ENCODE results near the gene PSMA3.

The PSMA3 gene

DNA sequence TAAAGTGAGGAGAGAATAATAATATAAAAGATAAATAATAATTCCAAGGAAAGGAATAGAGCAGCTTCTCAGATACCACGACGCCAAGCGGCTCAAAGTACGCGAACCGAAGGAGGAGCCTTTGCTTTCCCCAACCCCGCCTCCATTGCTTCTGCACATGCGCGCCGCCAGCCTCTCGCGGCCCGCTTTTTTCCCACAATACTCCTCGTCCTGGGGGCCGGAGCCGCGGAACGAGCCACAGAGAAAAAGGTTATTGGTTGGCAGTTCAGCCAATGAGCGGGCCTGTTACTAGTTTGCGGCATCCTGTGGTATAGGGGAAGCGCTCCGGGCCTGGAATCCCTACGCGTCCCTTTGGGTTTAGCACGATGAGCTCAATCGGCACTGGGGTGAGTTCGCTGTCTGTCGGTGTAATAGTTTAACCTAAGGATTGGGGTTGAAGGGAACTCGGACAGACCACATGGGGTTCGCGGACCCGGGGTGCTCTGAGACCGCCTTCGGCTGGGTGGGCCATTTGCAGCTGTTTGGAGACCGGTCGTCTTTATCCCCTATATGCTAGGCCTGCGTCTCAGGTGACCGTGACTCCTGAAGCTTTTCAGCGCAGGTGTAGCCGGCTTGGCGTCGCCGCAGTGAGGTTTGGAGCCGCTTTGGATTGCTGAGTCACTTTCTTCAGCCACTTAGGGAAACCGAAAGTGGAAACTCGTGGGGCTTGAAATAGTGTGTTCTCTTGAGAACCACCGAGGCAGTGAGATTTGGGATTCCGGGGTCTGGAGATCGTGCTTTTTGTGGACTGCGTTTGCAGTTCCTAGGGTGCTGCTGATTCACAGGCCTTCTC is at the start of gene PSMA3:
Gene PSMA3 (plus strand): TSS at position 288 of the 832 bp plus-strand sequence. CDS start 78 bp downstream, at position 366.
- DNase-seq (ENCODE audit: low spot score in 2 of 2) (peak; percentile 87 to 97), ATAC-seq (peak; percentile 98)
- Mint-ChIP-seq H3K36me3 (peaks cover 57% of the 10 kb centered on the region), H3K4me3 (peak within 1 kb of the TSS; percentile 96), H3K27ac (peak within 1 kb of the TSS; percentile 100), H3K4me1 (peaks cover 40% of the 10 kb centered on the region), H3K9me3 (no peaks in the 10 kb centered on the region)

DNA sequence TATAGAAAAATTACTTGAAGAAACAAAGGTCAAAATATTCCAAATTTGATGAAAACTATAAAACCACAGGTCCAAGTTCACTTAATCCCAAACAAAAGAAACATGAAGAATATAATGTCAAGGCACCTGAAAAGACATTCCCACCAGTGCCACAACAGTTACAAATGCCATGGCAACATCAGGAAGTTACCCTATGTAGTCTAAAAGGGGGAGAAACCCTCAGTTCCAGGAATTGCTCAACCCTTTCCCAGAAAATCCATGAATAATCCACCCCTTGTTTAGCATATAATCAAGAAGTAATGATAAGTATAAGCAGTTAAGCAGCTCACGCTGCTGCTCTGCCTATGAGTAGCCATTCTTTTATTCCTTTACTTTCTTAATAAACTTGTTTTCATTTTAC is 48.4 kb upstream of the PSMA3 start:
- Mint-ChIP-seq H3K4me1 (peaks cover 25% of the 10 kb centered on the region), H3K36me3 (peaks cover 2% of the 10 kb centered on the region), H3K9me3 (no peaks in the 10 kb centered on the region), H3K27ac (no peak overlapping the region), H3K4me3 (no peak overlapping the region)
- no peak for DNase-seq (ENCODE audit: low spot score in 2 of 2)
- no peak for ATAC-seq

DNA sequence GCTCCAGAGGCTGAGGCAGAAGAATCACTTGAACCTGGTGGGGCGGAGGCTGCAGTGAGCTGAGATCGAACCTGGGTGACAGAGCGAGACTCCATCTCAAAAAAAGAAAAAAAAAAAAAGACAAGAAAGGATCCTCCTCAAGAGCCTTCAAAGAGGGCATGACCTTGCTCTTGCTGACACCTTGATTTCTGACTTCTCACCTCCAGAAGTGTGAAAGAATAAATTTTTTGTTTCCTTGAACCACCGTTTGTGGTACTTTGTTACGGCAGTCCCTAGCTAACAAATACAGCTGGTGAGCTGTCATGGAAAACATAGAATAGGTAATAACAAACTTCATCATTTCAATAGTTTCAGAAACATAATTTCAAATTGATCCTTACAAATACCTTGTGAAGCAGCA is 46.6 kb upstream of the PSMA3 start:
- Mint-ChIP-seq H3K4me1 (peaks cover 30% of the 10 kb centered on the region), H3K9me3 (no peaks in the 10 kb centered on the region), H3K4me3 (peak overlapping the region; percentile 92), H3K27ac (no peak overlapping the region), H3K36me3 (peaks cover 19% of the 10 kb centered on the region)
- ATAC-seq (no peak), DNase-seq (ENCODE audit: low spot score in 2 of 2) (no peak)

DNA sequence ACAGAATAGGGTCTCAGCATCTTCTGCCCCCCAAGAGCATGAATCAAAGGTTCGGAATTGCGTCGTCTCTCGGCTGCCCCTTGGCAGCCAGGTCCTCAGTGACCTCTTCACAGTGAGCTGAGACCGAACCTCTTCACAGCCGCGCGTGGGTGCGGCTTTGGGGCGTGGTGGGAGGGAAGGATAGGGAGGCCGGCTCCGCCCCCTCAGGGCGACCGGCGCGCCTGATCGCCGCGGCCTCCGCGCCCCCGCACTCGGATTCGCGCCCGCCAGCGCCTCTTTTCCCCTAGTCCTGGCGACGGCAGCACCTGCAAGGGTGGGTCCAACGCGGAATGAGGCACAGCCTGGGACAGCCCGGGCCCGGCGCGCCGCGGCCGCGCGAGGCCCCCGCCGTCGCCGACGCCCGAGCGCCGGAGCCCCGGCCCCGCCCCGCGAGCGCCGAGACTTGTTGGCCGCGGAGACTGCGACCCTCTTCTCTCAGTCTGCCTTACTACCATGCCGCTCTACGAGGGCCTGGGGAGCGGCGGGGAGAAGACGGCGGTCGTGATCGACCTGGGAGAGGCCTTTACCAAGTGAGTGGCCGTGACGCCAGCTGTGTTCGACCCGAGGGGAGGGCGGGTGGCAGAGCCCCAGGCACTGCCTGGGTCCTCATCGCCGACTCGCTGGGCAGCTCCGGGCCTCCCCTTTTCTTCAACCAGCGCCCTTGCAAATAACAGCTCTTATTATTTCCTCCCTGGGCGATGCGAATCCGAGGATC is 44.7 kb upstream of the PSMA3 start, which contains the start of gene ACTR10:
Gene ACTR10 (plus strand): TSS at position 424 of the 754 bp plus-strand sequence. CDS start 69 bp downstream, at position 493.
- ATAC-seq (peak; percentile 95), DNase-seq (ENCODE audit: low spot score in 2 of 2) (peak; percentile 93 to 96)
- Mint-ChIP-seq H3K4me1 (peaks cover 30% of the 10 kb centered on the region), H3K36me3 (peaks cover 38% of the 10 kb centered on the region), H3K27ac (peak within 1 kb of the TSS; percentile 95), H3K4me3 (peak within 1 kb of the TSS; percentile 92), H3K9me3 (no peaks in the 10 kb centered on the region)

DNA sequence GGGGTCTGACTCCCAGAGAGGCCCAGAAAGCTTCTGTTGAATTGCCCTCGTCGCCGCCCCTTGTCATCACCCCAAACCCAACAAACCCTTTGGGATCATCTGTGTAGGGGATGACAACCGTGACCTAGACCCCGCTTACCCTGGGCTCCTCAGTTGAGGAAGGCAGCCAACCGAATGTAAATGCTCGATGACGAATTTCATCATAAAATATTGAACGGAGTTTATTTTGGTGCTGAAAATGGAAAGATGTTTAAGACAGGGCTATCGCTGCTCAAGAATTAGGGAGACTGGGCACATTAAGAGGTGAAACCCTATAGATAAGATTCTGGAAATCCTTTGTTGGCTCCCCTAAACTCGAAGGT is 44.2 kb upstream of the PSMA3 start:
- H3K4me1 Mint-ChIP-seq: peaks cover 30% of the 10 kb centered on the region
- H3K9me3 Mint-ChIP-seq: no peaks in the 10 kb centered on the region
- H3K36me3 Mint-ChIP-seq: peaks cover 43% of the 10 kb centered on the region
- no peak for DNase-seq (ENCODE audit: low spot score in 2 of 2)
- H3K4me3 Mint-ChIP-seq: peak overlapping the region; percentile 92
- H3K27ac Mint-ChIP-seq: peak overlapping the region; percentile 95
- ATAC-seq: peak; percentile 36

DNA sequence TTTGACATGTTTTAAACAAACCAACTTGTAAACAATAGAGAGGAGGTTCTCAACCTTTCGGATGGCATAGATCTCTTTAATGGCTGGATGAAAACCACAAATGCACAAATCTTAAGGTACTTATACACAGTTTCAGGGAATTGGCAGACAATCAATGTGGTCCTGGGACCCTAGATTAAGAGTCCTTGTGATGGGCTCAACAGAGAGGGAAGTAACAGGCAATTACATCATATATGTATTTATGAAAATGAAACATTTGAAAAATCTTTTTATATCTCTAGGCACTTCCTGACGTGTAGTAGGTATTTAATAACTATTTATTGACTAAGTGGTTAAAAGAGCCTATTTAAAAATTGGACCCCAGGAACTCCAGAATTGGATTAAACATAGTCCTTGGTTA is 43.8 kb upstream of the PSMA3 start:
- peak overlapping the region; percentile 95 for H3K27ac Mint-ChIP-seq
- H3K4me3 Mint-ChIP-seq: peak overlapping the region; percentile 92
- DNase-seq (ENCODE audit: low spot score in 2 of 2) (no peak), ATAC-seq (no peak)
- H3K9me3 Mint-ChIP-seq: no peaks in the 10 kb centered on the region
- H3K4me1 Mint-ChIP-seq: peaks cover 30% of the 10 kb centered on the region
- H3K36me3 Mint-ChIP-seq: peaks cover 47% of the 10 kb centered on the region

DNA sequence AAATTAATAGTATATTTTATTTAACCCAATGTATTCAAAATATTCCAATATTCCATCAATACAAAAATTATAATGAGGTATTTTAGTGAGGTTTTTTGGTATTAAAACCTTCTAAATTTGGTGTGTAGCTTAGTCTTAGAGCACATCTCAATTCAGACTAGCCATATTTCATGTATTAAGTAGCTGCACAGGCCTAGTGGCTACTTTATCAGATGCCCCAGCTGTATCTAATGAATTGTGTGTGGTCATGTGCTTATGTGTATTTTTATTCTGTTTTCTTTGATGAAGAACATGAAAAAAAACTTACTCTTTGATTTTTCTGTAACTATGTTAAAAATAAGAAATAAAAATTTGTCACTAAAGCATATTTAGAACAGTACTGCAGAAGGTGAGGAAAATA is 31.5 kb upstream of the PSMA3 start:
- DNase-seq (ENCODE audit: low spot score in 2 of 2) (no peak), ATAC-seq (no peak)
- Mint-ChIP-seq H3K36me3 (peaks cover 97% of the 10 kb centered on the region), H3K4me1 (peaks cover 7% of the 10 kb centered on the region), H3K9me3 (no peaks in the 10 kb centered on the region), H3K27ac (no peak overlapping the region), H3K4me3 (no peak overlapping the region)

DNA sequence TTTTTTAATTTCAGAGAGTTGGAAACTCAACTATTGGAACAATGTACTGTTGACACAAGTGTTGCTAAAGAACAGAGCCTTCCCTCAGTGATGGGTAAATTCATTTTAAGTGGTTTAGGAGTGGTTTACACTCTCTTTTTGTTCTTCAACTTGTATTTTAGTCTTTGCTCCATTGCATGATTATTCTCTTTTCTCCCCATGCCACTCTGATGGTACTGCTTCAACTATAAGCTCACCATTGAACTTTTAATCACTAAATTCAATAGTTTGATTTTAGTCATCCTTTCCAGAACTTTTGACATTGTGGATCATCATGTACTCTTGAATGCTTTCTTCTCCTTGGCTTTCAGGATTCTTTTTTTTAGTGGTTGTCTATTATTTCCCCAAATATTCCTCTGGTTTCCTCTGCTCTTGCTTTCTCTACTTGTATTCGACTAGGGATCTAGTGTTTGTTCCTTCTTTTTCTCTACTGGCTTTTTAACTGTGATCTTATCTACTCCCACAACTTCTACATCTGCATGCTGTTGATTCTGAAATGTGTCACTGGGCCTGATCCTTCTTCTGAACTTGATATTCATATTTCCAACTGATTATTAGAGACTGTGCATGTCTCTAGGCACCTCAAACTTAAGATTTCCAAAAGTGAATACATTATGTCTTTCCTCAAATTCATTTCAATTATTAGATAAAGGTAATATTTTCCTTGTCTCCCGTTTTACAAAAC is 29.3 kb upstream of the PSMA3 start:
- Mint-ChIP-seq H3K36me3 (peaks cover 90% of the 10 kb centered on the region), H3K27ac (no peak overlapping the region), H3K9me3 (no peaks in the 10 kb centered on the region), H3K4me3 (no peak overlapping the region), H3K4me1 (peaks cover 7% of the 10 kb centered on the region)
- ATAC-seq: peak; percentile 34
- no peak for DNase-seq (ENCODE audit: low spot score in 2 of 2)

DNA sequence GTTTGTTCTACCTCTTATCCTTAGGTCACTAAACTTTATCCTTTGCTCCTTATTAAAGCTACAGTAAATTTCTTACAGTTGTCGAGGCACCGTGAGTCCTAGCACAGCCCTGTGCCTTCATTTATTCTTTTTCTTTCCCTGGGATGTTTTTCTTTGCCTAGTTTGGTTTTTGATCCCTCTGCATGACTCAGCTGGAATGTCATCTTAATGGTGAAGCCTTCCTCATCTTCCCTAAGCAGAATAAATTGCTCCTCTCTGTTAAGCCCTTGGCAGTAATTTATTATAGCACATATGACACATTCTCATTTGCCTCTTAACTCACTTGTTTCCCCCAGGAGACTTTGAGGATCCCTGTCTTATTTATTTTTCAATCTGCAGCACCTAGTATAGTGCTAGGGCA is 28.1 kb upstream of the PSMA3 start:
- no peak for ATAC-seq
- Mint-ChIP-seq H3K27ac (no peak overlapping the region), H3K36me3 (peaks cover 90% of the 10 kb centered on the region), H3K4me3 (no peak overlapping the region), H3K4me1 (peaks cover 7% of the 10 kb centered on the region), H3K9me3 (no peaks in the 10 kb centered on the region)
- no peak for DNase-seq (ENCODE audit: low spot score in 2 of 2)

DNA sequence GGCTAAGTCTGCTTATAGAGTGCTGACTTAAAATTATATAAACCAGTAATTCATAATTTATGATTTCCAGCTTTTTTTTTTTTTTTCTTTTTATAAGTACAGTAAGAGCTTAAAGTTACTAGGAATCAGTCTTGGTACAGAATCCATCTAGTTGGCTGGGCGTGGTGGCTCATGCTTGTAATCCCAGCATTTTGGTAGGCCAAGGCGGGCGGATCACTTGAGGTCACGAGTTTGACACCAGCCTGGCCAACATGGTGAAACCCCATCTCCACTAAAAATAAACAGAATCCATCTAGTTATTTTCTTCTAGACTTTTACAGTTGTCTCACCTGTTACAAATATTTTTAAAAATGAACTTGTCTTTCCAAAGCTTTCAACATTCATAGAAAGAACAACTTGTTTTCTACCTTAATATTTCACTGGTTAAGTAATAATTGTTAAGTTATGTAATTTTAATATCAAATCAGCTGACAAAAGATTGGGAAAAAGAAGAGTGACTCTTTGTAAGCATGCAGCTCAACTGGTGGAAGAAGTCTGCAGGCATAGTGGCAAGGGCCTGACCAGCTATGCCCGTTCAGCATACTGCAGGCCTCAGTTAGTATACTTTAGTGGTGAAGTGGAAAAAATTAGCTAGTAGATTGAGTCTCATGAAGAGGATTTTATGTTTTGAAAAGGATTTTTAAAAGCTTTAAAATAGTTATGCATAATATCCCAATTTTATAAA is 17.4 kb upstream of the PSMA3 start:
- no peak for ATAC-seq
- DNase-seq (ENCODE audit: low spot score in 2 of 2): no peak
- no peaks in the 10 kb centered on the region for H3K4me1 Mint-ChIP-seq
- no peaks in the 10 kb centered on the region for H3K9me3 Mint-ChIP-seq
- H3K4me3 Mint-ChIP-seq: no peak overlapping the region
- no peak overlapping the region for H3K27ac Mint-ChIP-seq
- H3K36me3 Mint-ChIP-seq: peaks cover 56% of the 10 kb centered on the region

DNA sequence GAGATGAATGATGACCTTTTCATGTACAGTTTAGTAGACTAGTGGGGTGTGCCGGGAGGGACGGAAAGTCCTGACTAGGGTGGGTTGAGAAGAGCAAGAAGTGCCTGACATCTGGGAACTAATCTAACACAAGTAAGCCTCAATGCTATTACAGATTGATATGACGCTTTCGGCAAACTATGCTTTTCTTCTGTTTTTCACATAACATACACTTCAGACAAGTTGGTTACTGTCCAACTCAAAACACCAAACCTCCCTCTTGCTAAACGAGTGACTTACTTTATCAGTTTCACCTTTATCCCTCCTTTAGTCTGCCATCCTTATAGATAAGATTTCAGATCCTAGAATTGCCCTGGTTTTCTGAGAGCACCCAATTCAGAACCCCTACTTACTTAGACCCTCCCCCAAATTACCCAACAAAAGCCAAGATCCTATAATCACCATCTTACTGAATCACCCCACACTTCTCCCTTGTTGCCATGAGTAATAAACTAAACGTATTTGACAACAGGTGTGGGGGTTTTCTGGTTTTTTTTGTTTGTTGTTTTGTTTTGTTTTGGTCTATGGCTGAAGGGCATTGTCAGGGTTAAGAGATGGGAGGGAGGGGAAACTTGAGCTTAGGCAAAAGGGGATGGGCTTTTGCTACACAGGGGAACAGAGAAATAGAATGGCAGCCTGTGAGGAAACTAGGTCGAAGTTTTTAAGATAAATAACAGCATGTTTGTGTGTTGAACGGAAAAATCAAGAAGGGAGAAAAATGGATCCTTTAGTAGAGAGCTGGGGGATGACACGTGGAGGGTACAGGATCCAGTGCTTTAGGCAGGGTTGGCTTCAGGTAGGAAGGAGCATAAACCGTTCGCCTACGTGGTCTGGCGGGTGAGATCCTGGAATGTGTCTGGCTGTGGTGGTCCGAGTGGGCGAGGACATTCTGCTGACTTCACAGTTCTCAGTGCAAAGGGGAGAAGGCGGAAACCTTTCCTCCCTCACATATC is 6.1 kb upstream of the PSMA3 start:
- peak; percentile 65 for ATAC-seq
- no peak overlapping the region for H3K27ac Mint-ChIP-seq

DNA sequence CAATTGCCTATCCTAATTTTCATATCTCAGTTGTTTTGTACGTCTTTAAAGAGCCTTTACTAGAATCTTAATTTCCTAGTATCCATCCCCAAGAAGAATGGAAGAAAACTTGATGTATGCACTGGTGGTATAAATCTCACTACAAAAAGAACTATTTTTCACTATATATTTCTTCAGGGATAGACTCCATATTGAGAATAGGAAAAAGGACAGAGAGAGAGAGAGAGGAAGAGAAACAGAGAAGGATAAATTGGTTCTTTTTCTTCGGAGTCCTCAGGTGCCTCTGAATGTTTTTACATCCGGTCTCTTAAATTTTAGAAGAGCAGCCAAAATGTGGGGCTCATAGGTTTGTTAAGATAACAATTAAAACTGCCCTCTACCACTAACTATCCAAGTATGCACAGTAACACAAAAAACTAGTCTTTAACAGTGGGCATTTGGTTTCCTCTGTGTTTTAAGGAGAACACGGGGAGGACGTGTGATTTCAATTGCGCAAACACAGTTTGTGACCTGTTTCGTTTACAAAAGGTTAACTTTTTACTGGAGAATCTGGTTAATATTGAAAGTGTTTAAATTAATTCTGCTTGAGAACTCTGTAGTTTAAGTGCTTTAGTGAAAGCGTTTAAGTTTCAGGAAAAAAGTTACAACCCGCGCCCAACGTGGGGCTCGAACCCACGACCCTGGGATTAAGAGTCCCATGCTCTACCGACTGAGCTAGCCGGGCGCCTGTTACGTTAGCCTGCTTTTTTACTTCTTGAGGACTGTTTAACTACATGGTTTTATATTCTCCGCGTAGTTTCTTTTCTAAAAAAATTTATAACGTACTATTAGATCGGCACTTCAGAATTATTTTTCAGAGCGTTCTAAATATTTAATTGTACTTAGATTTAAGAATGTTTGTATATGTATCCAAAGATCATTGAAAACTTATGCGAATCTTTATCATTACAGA is 5.1 kb upstream of the PSMA3 start:
- Mint-ChIP-seq H3K27ac (no peak overlapping the region), H3K36me3 (peaks cover 22% of the 10 kb centered on the region), H3K4me1 (peaks cover 16% of the 10 kb centered on the region), H3K9me3 (no peaks in the 10 kb centered on the region), H3K4me3 (no peak overlapping the region)
- ATAC-seq (peak; percentile 27), DNase-seq (ENCODE audit: low spot score in 2 of 2) (peak; percentile 74 to 92)

More for the DNA sequence above, 6.1 kb upstream of the PSMA3 start:
- H3K36me3 Mint-ChIP-seq: peaks cover 23% of the 10 kb centered on the region
- no peaks in the 10 kb centered on the region for H3K9me3 Mint-ChIP-seq
- peaks cover 10% of the 10 kb centered on the region for H3K4me1 Mint-ChIP-seq
- DNase-seq (ENCODE audit: low spot score in 2 of 2): no peak
- H3K4me3 Mint-ChIP-seq: no peak overlapping the region

All from stimulated activated effector memory CD8-positive, alpha-beta T cell treated with anti-CD3 and anti-CD28 coated beads, Interleukin-12 subunit alpha, Interleukin-12 subunit beta, amount 100 ng/mL, for 72 hours (primary cell).